A549 (cell line): ENCODE measurements around the gene MEPE. TPM values are rescaled to one million over a fixed set of nuclear protein-coding genes. Genes with fewer than 3 reads are reported as not detected.

Experiments
- ATAC-seq, 2 experiments: fragments of 200-7000 bp in 1 of 2; fragments of >200 bp in 1 of 2; cut with Nextera tagmentation in 1 of 2; cut with Tn5 transposase in 1 of 2; 3 replicates each; pipeline versions ENCODE4 v1.8.0 to v1.9.1; 2018 to 2020; ENCODE audit warnings: mild to moderate bottlenecking in 1 of 2, moderate library complexity in 1 of 2
- CTCF ChIA-PET: fragments of 300-600 bp; sonication (Branson Sonifier 250); formaldehyde crosslinking; extraction: SDS; loops from one replicate; lab custom pipeline; 2021; ENCODE audit warnings: antibody characterized with exemption, inconsistent platforms; lab: Yijun Ruan, JAX
- POLR2A ChIA-PET: fragments of 350-600 bp; formaldehyde crosslinking; extraction: SDS; loops from one replicate; lab custom pipeline; 2021; ENCODE audit warnings: antibody characterized with exemption, inconsistent platforms; lab: Yijun Ruan, JAX
- DNase-seq, 2 experiments: peaks; one replicate each; pipeline versions ENCODE4 v3.0.0 to v3.0.0-alpha.2; 2011 to 2016; ENCODE audit warnings: low read depth in 1 of 2, low spot score in 1 of 2
- FAIRE-seq: peaks from 2 replicates; lab custom pipeline; 2011; peaks lifted over from hg19 to GRCh38; lab: Jason Lieb, UNC
- H3K27ac ChIP-seq, 2 experiments: fragments of >200 bp; sonication (Bioruptor Twin); formaldehyde crosslinking; 3 replicates each; pipeline ENCODE4 v1.5.1; 2016 to 2017
- H3K4me1 ChIP-seq: fragments of >200 bp; sonication (Bioruptor Twin); formaldehyde crosslinking; 3 replicates; pipeline ENCODE4 v1.6.1; 2016
- H3K4me2 ChIP-seq: fragments of >200 bp; sonication (Bioruptor Twin); formaldehyde crosslinking; 3 replicates; pipeline ENCODE4 v1.6.1; 2016
- H3K4me3 ChIP-seq: fragments of >200 bp; sonication (Bioruptor Twin); formaldehyde crosslinking; 3 replicates; pipeline ENCODE4 v1.5.1; 2016
- H3K9me3 ChIP-seq: fragments of >200 bp; sonication (Bioruptor Twin); formaldehyde crosslinking; 3 replicates; pipeline ENCODE4 v1.6.1; 2016
- BHLHE40 ChIP-seq: IDR thresholded peaks from 2 replicates; pipeline ENCODE4 v1.6.1; 2012; ENCODE audit warnings: low read depth, low read length, inconsistent platforms
- CEBPB ChIP-seq, 2 experiments: fragments of >200 bp in 1 of 2; sonication (Bioruptor Twin) in 1 of 2; formaldehyde crosslinking in 1 of 2; IDR thresholded peaks; 2 replicates each; pipeline ENCODE4 v1.6.1; 2012 to 2016
- CTCF ChIP-seq: fragments of >200 bp; sonication (Bioruptor Twin); formaldehyde crosslinking; IDR thresholded peaks from 3 replicates; pipeline ENCODE4 v1.5.1; 2016
- EHMT2 ChIP-seq: fragments of 200-600 bp; sonication (generic); IDR thresholded peaks from 2 replicates; pipeline ENCODE4 v1.6.1; 2016; ENCODE audit warnings: antibody characterized with exemption, low read depth, mild to moderate bottlenecking, moderate library complexity
- EP300 ChIP-seq, 2 experiments: fragments of >200 bp; sonication (Bioruptor Twin); formaldehyde crosslinking; IDR thresholded peaks; 2 replicates in 1 of 2; 3 replicates in 1 of 2; pipeline ENCODE4 v1.6.1; 2016 to 2017
- GATA3 ChIP-seq: IDR thresholded peaks from 2 replicates; pipeline ENCODE4 v1.6.1; 2012; ENCODE audit warnings: borderline replicate concordance
- HEYL ChIP-seq: fragments of 250-450 bp; sonication (Bioruptor Pico); IDR thresholded peaks from 2 replicates; pipeline ENCODE4 v1.8.0; 2021; ENCODE audit warnings: mild to moderate bottlenecking, moderate library complexity
- HMGXB4 ChIP-seq: fragments of 250-450 bp; sonication (Bioruptor Pico); IDR thresholded peaks from 2 replicates; pipeline ENCODE4 v1.5.0; 2021; ENCODE audit warnings: mild to moderate bottlenecking, moderate library complexity, borderline replicate concordance
- HOXB13 ChIP-seq: fragments of 250-450 bp; sonication (Bioruptor Pico); IDR thresholded peaks from 2 replicates; pipeline ENCODE4 v1.5.0; 2020; ENCODE audit warnings: low read depth, mild to moderate bottlenecking, moderate library complexity
- JUNB ChIP-seq: fragments of >200 bp; sonication (Bioruptor Twin); formaldehyde crosslinking; IDR thresholded peaks from 2 replicates; pipeline ENCODE4 v1.6.1; 2016
- MAZ ChIP-seq: fragments of 150-350 bp; IDR thresholded peaks from 2 replicates; pipeline ENCODE4 v1.6.1; 2014; ENCODE audit warnings: antibody characterized with exemption, low read depth, low read length, borderline replicate concordance
- PHF8 ChIP-seq: fragments of 200-600 bp; sonication (generic); IDR thresholded peaks from 2 replicates; pipeline ENCODE4 v1.6.1; 2016; ENCODE audit warnings: low read depth, mild to moderate bottlenecking, antibody characterized with exemption, moderate library complexity, borderline replicate concordance
- POLR2A ChIP-seq: IDR thresholded peaks from 2 replicates; pipeline ENCODE4 v1.6.1; 2012; ENCODE audit warnings: mild to moderate bottlenecking, low read length
- RAD21 ChIP-seq, 2 experiments: fragments of >200 bp in 1 of 2; sonication (Bioruptor Twin) in 1 of 2; formaldehyde crosslinking in 1 of 2; IDR thresholded peaks in 1 of 2; conservative IDR thresholded peaks in 1 of 2; 2 replicates in 1 of 2; 3 replicates in 1 of 2; pipeline ENCODE4 v1.6.1; 2012 to 2018; ENCODE audit warnings: inconsistent platforms in 1 of 2
- SMC3 ChIP-seq: fragments of >200 bp; sonication (Bioruptor Twin); formaldehyde crosslinking; IDR thresholded peaks from 3 replicates; pipeline ENCODE4 v1.6.1; 2018; ENCODE audit warnings: inconsistent platforms
- TP53 ChIP-seq: fragments of 250-450 bp; sonication (Bioruptor Pico); IDR thresholded peaks from 2 replicates; pipeline ENCODE4 v1.5.0; 2021; ENCODE audit warnings: mild to moderate bottlenecking, moderate library complexity
- USF2 ChIP-seq: fragments of 450-650 bp; IDR thresholded peaks from 2 replicates; pipeline ENCODE4 v1.6.1; 2014; ENCODE audit warnings: antibody characterized with exemption
- ZC3H11A ChIP-seq: fragments of 450-650 bp; IDR thresholded peaks from 2 replicates; pipeline ENCODE4 v1.6.1; 2014; ENCODE audit warnings: antibody characterized with exemption, mild to moderate bottlenecking
- ZFP36 ChIP-seq: fragments of 450-650 bp; IDR thresholded peaks from 2 replicates; pipeline ENCODE4 v1.6.1; 2014; ENCODE audit warnings: borderline replicate concordance; ENCODE audit not compliant: partially characterized antibody
- WGBS: methylation state at CpG from one replicate; pipeline ENCODE4 v1.1.6; 2017; ENCODE audit errors: missing lambda C conversion rate; 5-methylcytosine and 5-hydroxymethylcytosine counted together
- polyA plus RNA-seq, 4 experiments: library from polyadenylated mRNA; depleted of rRNA in 3 of 4; stranded (reverse); fragments of >200 nt; fragmentation: RNase III in 1 of 4; extraction: RNeasy Plus Mini Kit Qiagen cat#74134 plus additional on column Dnase treatment in 1 of 4; gene quantifications; 2 replicates in 3 of 4; 3 replicates in 1 of 4; pipeline ENCODE4 v1.2.3, GENCODE V29; 2011 to 2017
- TF ChIP-seq, protein P1 (sequence below): fragments of >200 bp; sonication (Bioruptor Twin); formaldehyde crosslinking; IDR thresholded peaks from 3 replicates; pipeline ENCODE4 v1.6.1; 2016

The MEPE gene
- polyA plus RNA-seq, 2 of the 4 experiments (the other 2 are of a cell fraction), result not detected

DNA sequence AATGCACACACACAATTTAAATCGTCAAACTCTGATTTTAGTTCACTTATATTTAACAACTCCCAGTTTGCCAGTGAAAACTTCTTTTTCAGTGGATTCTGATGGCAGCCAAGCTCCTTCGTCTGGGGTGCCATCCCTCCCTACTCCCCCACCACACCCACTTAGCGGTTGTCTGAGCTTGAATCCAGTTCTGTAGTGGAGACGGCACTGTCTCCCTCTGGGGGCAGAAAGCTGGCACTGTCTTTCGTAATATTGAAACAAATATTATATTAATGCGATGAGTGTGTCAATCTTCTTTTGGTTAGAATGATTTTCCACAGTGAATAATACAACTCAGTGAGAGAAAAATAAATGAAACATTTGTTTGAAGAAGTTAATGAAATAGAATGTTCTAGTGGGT, 5.4 kb downstream of the MEPE start:
- H3K9me3 ChIP-seq, result no peaks in the 10 kb centered on the region
- TF ChIP-seq SMC3 (peak; percentile 53; the same call in 2 of the 3 replicates), EHMT2 (no peak), EP300 (IDR thresholded peaks at IDR 0.05) (no peak), TP53 (no peak), MAZ (no peak), CTCF (peak; percentile 44), CEBPB (IDR thresholded peaks at IDR 0.05) (0 out of 4 replicates have a peak, but pooled peaks of 1 of the 2 experiments have one; percentile 33), GATA3 (no peak), BHLHE40 (no peak), RAD21 (conservative IDR thresholded peaks at IDR 0.05 in 1 of 2, IDR thresholded peaks at IDR 0.05 in 1 of 2) (peak; percentile 45; a peak in 4 of 5 replicates), POLR2A (no peak), HOXB13 (CRISPR knock-in tag) (no peak)
- TF ChIP-seq, all 56 proteins: peak for 4
- FAIRE-seq (no peak), ATAC-seq (peak; percentile 56 to 83; a peak in 3 of 6 replicates), DNase-seq (peak; percentile 7 to 22)
- WGBS, result 27% methylated on average over 6 of the region's 6 CpGs
- Histone ChIP-seq H3K4me1 (no peaks in the 10 kb centered on the region), H3K4me2 (0 out of 3 replicates have a peak overlapping the region, but pooled peaks have one; percentile 10), H3K27ac (no peak overlapping the region), H3K4me3 (no peak overlapping the region)
- CTCF ChIA-PET, result interaction anchor here (0.6 to 4.4 kb wide), 23 partner anchors 8 to 300 kb away, joined by 3 to 47 read pairs (median 4); no protein-coding TSS in a partner anchor
- POLR2A ChIA-PET, result no interaction called here

GRCh38 chr4:87838890-87839591, 6.3 kb downstream of the MEPE start:
- ATAC-seq (peak in 1 of 2 experiments; percentile 73; a peak in 4 of 6 replicates), FAIRE-seq (no peak), DNase-seq (peak in 1 of 2 experiments; percentile 34)
- H3K9me3 ChIP-seq, result no peaks in the 10 kb centered on the region
- no peak overlapping the region for H3K4me3 ChIP-seq
- WGBS, result 28% methylated on average over 7 of the region's 7 CpGs
- TF ChIP-seq RAD21 (conservative IDR thresholded peaks at IDR 0.05 in 1 of 2, IDR thresholded peaks at IDR 0.05 in 1 of 2) (peak; percentile 67 to 71), PHF8 (no peak), SMC3 (peak; percentile 70), CTCF (peak; percentile 61), HMGXB4 (CRISPR knock-in tag) (no peak)
- H3K27ac ChIP-seq, result no peak overlapping the region
- ChIA-PET POLR2A (no interaction called here), CTCF (interaction anchor here (0.8 to 4.4 kb wide), 20 partner anchors 9 to 301 kb away, joined by 3 to 47 read pairs (median 4); no protein-coding TSS in a partner anchor)
- H3K4me1 ChIP-seq, result peaks cover 1% of the 10 kb centered on the region; the same call in 1 of the 3 replicates
- no peak overlapping the region for H3K4me2 ChIP-seq

DNA sequence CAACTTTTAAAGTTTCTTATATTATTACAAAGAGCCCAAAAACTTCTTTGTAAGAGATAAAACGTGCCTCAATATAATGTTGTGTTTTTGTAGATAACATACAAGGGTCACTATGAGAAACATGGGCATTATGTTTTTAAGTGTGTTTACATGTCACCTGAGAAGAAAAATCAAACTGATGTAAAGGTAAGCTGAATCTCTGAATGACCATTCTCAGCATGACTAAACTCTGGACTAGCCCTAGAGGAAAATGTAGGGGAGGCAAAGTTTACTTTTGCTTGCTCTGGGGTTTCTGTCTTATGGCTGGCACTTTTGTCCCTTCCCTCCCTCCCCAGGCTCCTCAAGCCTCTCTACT, 6.8 kb downstream of the MEPE start:
- FAIRE-seq (no peak), ATAC-seq (no peak), DNase-seq (no peak)
- TF ChIP-seq, protein P1, sequence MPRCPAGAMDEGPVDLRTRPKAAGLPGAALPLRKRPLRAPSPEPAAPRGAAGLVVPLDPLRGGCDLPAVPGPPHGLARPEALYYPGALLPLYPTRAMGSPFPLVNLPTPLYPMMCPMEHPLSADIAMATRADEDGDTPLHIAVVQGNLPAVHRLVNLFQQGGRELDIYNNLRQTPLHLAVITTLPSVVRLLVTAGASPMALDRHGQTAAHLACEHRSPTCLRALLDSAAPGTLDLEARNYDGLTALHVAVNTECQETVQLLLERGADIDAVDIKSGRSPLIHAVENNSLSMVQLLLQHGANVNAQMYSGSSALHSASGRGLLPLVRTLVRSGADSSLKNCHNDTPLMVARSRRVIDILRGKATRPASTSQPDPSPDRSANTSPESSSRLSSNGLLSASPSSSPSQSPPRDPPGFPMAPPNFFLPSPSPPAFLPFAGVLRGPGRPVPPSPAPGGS, result no peak
- TF ChIP-seq ZC3H11A (no peak), JUNB (no peak), HEYL (no peak), USF2 (no peak), ZFP36 (no peak)
- ChIA-PET POLR2A (no interaction called here), CTCF (interaction anchor here (0.6 to 4.4 kb wide), 18 partner anchors 9 to 299 kb away, joined by 3 to 47 read pairs (median 4); no protein-coding TSS in a partner anchor)
- no peak overlapping the region for H3K4me3 ChIP-seq
- H3K4me2 ChIP-seq, result no peak overlapping the region
- H3K4me1 ChIP-seq, result peaks cover 4% of the 10 kb centered on the region; the same call in 1 of the 3 replicates
- H3K9me3 ChIP-seq, result no peaks in the 10 kb centered on the region
- 0% methylated on average over 1 of the region's 1 CpG for WGBS
- H3K27ac ChIP-seq, result no peak overlapping the region
